Heart left ventricle (tissue), 16 donors: ENCODE results near the gene MOCS2. TPM values are rescaled to one million over a fixed set of nuclear protein-coding genes. Genes with fewer than 3 reads are reported as not detected.

Experiments used
- ATAC-seq, 4 donors: fragments of 200-7000 bp; cut with Tn5 transposase; one replicate each; pipeline ENCODE4 v1.9.1; 2020 to 2022; ENCODE audit warnings: moderate library complexity in 4 of 4, mild to moderate bottlenecking in 3 of 4, moderate number of reproducible peaks in 1 of 4
- DNase-seq, 5 donors: peaks; one replicate each; pipeline ENCODE4 v3.0.0-alpha.2; 2020
- H3K27ac ChIP-seq, 12 donors: fragments of 200-600 bp; sonication (generic) in 4 of 12; one replicate each; pipeline versions ENCODE4 v1.5.0 to v1.8.0; 2016 to 2022; ENCODE audit warnings: mild to moderate bottlenecking in 2 of 12
- H3K27me3 ChIP-seq, 9 donors: fragments of 200-600 bp; sonication (generic) in 2 of 9; one replicate each; pipeline versions ENCODE4 v1.5.1 to v1.8.0; 2016 to 2022; ENCODE audit warnings: mild to moderate bottlenecking in 3 of 9
- H3K36me3 ChIP-seq, 9 donors: fragments of 200-600 bp; sonication (generic) in 2 of 9; one replicate each; pipeline versions ENCODE4 v1.5.0 to v1.8.0; 2018 to 2022; ENCODE audit warnings: mild to moderate bottlenecking in 2 of 9
- H3K4me1 ChIP-seq, 12 donors: fragments of 200-600 bp; sonication (generic) in 4 of 12; one replicate each; pipeline versions ENCODE4 v1.5.0 to v1.8.0; 2016 to 2022; ENCODE audit warnings: mild to moderate bottlenecking in 3 of 12
- H3K4me3 ChIP-seq, 12 donors: fragments of 200-600 bp; sonication (generic) in 4 of 12; one replicate each; pipeline versions ENCODE4 v1.5.0 to v1.8.0; 2017 to 2022; ENCODE audit warnings: mild to moderate bottlenecking in 9 of 12, moderate library complexity in 4 of 12
- H3K9me3 ChIP-seq, 12 donors: fragments of 200-600 bp; sonication (generic) in 4 of 12; one replicate each; pipeline versions ENCODE4 v1.5.0 to v1.8.0; 2016 to 2022; ENCODE audit warnings: mild to moderate bottlenecking in 1 of 12
- POLR2A ChIP-seq, 2 donors: fragments of 450-650 bp; IDR thresholded peaks; one replicate each; pipeline ENCODE4 v1.6.1; 2017; ENCODE audit warnings: antibody characterized with exemption in 2 of 2, mild to moderate bottlenecking in 2 of 2, moderate library complexity in 2 of 2
- WGBS, 4 donors: extraction: QIAGEN DNeasy Blood & Tissue Kit in 2 of 4; methylation state at CpG; one replicate each; pipeline versions ENCODE4 v1.1.5 to v1.1.7; 2013 to 2018; 5-methylcytosine and 5-hydroxymethylcytosine counted together
- intact Hi-C, 10 donors: fragments of 100-400 bp; cut with DNase I; formaldehyde crosslinking; loops; one replicate each; pipeline versions ENCODE4 v1.11.1 to v1.14.2; 2022
- polyA plus RNA-seq, 2 donors: library from polyadenylated mRNA; stranded (reverse); fragments of 200-250 nt; gene quantifications; one replicate each; pipeline ENCODE4 v1.2.3, GENCODE V29; 2013
- total RNA-seq, 9 donors: library from RNA; depleted of rRNA in 2 of 9; stranded (reverse); fragments of >200 nt in 2 of 9; fragmentation: NEBNext Ultra II Directional in 3 of 9; extraction: Animal tissue kit (Norgen Biotek cat#: 25700) in 3 of 9; gene quantifications; one replicate each; pipeline versions ENCODE4 v1.1.0 to v1.2.4, GENCODE V29; 2016 to 2023
- TF ChIP-seq, protein P1 (sequence below), 12 donors: fragments of 200-600 bp; sonication (generic) in 4 of 12; IDR thresholded peaks; one replicate each; pipeline versions ENCODE4 v1.5.0 to v1.8.0; 2018 to 2022; ENCODE audit warnings: antibody characterized with exemption in 12 of 12, mild to moderate bottlenecking in 5 of 12
- donor health status: ischemic (EF 13 %, LVEDD 7.1; RV severe dilation, severe dysfunction).
- donor health status: healthy with polysubstance abuse.
- donor health status: DM: no; HTN: yes; CAD: no.
- donor health status: DM: no; HTN: no; CAD: no.
- donor health status: ischemic (EF 25% LVEDD 6.9; RV normal size, moderate dysfunction).
- donor health status: ischemic (EF 25% LVEDD 5.7; RV mildly dilated, moderate dysfunction).
- donor health status: healthy.
- donor health status: DM: yes; HTN: yes; CAD: no.
- donor health status: ischemic (EF 35%, LVEDD 5.7; RV mildly dilated, moderate dysfunction).
- donor health status: nonischemic (EF 11% LVEDD 7.7; RV severe dilation, severe dysfunction).
- donor health status: DM: yes; HTN: yes; CAD: no.
- donor health status: PGD.
- donor health status: ischemic (EF 29% LVEDD 5.4; RV normal size, mild dysfunction).
- donor health status: nonischemic (EF 23%, LVEDD 6.1; RV moderate dilation, normal function).

MOCS2 gene
- total and polyA plus RNA-seq, 11 donors: 59.5 to 153 (median 75.2) TPM

- Histone ChIP-seq H3K4me3 (no peak overlapping the region), H3K27ac (no peak overlapping the region), H3K4me1 (peaks cover 0 to 14% (median 3%) of the 10 kb centered on the region in 12 donors), H3K36me3 (peaks cover 0 to 6% (median 0%) of the 10 kb centered on the region in 9 donors), H3K27me3 (no peaks in the 10 kb centered on the region), H3K9me3 (no peaks in the 10 kb centered on the region)
- intact Hi-C loops: no loop called here
- TF ChIP-seq POLR2A (IDR thresholded peaks at IDR 0.05): no peak
- TF ChIP-seq, protein P1, sequence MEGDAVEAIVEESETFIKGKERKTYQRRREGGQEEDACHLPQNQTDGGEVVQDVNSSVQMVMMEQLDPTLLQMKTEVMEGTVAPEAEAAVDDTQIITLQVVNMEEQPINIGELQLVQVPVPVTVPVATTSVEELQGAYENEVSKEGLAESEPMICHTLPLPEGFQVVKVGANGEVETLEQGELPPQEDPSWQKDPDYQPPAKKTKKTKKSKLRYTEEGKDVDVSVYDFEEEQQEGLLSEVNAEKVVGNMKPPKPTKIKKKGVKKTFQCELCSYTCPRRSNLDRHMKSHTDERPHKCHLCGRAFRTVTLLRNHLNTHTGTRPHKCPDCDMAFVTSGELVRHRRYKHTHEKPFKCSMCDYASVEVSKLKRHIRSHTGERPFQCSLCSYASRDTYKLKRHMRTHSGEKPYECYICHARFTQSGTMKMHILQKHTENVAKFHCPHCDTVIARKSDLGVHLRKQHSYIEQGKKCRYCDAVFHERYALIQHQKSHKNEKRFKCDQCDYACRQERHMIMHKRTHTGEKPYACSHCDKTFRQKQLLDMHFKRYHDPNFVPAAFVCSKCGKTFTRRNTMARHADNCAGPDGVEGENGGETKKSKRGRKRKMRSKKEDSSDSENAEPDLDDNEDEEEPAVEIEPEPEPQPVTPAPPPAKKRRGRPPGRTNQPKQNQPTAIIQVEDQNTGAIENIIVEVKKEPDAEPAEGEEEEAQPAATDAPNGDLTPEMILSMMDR (IDR thresholded peaks at IDR 0.05): no peak
- ATAC-seq: no peak
- 94 to 100% (median 96%) methylated on average over 1 of the region's 1 CpG for WGBS, 4 donors
- no peak for DNase-seq
Observed at GRCh38 chr5:53087171-53087570, 22.4 kb downstream of the MOCS2 start.

GRCh38 chr5:53084546-53085255 is 24.9 kb downstream of the MOCS2 start:
- 75 to 85% (median 81%) methylated on average over 4 of the region's 4 CpGs for WGBS, 4 donors

GRCh38 chr5:53083927-53084326 is 25.6 kb downstream of the MOCS2 start:
- Histone ChIP-seq H3K4me1 (no peaks in the 10 kb centered on the region), H3K4me3 (no peak overlapping the region), H3K27me3 (no peaks in the 10 kb centered on the region), H3K9me3 (no peaks in the 10 kb centered on the region), H3K27ac (no peak overlapping the region), H3K36me3 (peaks cover 0 to 6% (median 0%) of the 10 kb centered on the region in 9 donors)
- ATAC-seq: no peak
- intact Hi-C loops: no loop called here
- DNase-seq: no peak
- TF ChIP-seq, protein P1 (IDR thresholded peaks at IDR 0.05): no peak
- TF ChIP-seq POLR2A (IDR thresholded peaks at IDR 0.05): no peak

More at GRCh38 chr5:53084546-53085255, 24.9 kb downstream of the MOCS2 start:
- Histone ChIP-seq H3K4me1 (peaks cover 0 to 5% (median 0%) of the 10 kb centered on the region in 12 donors), H3K27ac (no peak overlapping the region), H3K9me3 (no peaks in the 10 kb centered on the region), H3K36me3 (peaks cover 0 to 6% (median 0%) of the 10 kb centered on the region in 9 donors), H3K4me3 (no peak overlapping the region), H3K27me3 (no peaks in the 10 kb centered on the region)
- TF ChIP-seq, protein P1 (IDR thresholded peaks at IDR 0.05): no peak
- TF ChIP-seq POLR2A (IDR thresholded peaks at IDR 0.05): no peak
- intact Hi-C loops: no loop called here
- ATAC-seq: no peak
- DNase-seq: no peak

DNA sequence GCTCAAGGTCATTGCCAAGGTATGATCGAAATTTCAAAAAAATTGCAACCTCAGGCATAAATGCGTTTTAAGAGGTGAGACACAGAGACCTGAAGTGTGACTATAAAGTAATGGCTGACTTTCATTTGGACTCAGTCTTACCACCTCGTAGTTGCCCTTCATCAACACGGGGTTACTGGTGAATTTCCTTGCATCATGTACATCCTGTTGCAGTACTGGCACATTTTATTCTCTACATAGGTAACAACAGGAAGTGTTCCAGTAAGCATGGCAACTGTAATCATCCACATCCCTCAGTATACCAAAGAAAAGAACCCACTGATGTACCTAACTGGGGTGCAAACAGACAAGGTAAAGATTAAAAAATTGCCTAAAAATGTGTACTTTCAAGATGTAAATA is 29.3 kb downstream of the MOCS2 start:
- Histone ChIP-seq H3K9me3 (no peaks in the 10 kb centered on the region), H3K4me3 (no peak overlapping the region), H3K36me3 (peaks cover 0 to 20% (median 0%) of the 10 kb centered on the region in 9 donors), H3K4me1 (no peaks in the 10 kb centered on the region), H3K27me3 (no peaks in the 10 kb centered on the region), H3K27ac (no peak overlapping the region)
- intact Hi-C loops: no loop called here
- no peak for ATAC-seq
- WGBS, 4 donors: 84 to 89% (median 88%) methylated on average over 4 of the region's 4 CpGs
- TF ChIP-seq, protein P1 (IDR thresholded peaks at IDR 0.05): no peak
- TF ChIP-seq POLR2A (IDR thresholded peaks at IDR 0.05): no peak
- no peak for DNase-seq
